Colonic mucosa (tissue), 4 donors: ENCODE results near the gene UCMA. TPM values are rescaled to one million over a fixed set of nuclear protein-coding genes. Genes with fewer than 3 reads are reported as not detected.
"Not testable (repeated sequence)": the region's sequence is repeated elsewhere in the genome, so short reads cannot be mapped to it uniquely, and the experiment has no call there.

ENCODE experiments used
- DNase-seq: peaks from one replicate; pipeline ENCODE4 v3.0.0-alpha.2; 2020
- H3K27ac ChIP-seq: fragments of 200-600 bp; one replicate; pipeline ENCODE4 v1.8.0; 2021
- H3K27me3 ChIP-seq: fragments of 200-600 bp; one replicate; pipeline ENCODE4 v1.8.0; 2021
- H3K36me3 ChIP-seq: fragments of 200-600 bp; one replicate; pipeline ENCODE4 v1.8.0; 2021
- H3K4me1 ChIP-seq: fragments of 200-600 bp; one replicate; pipeline ENCODE4 v1.8.0; 2021; ENCODE audit warnings: mild to moderate bottlenecking
- H3K4me3 ChIP-seq: fragments of 200-600 bp; one replicate; pipeline ENCODE4 v1.8.0; 2021
- H3K9ac ChIP-seq, 2 donors: one replicate each; pipeline ENCODE4 v1.7.0; 2013; ENCODE audit warnings: control low read depth in 2 of 2, low read depth in 2 of 2, low read length in 2 of 2
- H3K9me3 ChIP-seq: fragments of 200-600 bp; one replicate; pipeline ENCODE4 v1.8.0; 2021
- CTCF ChIP-seq: fragments of 200-600 bp; IDR thresholded peaks from one replicate; pipeline ENCODE4 v1.8.0; 2022; ENCODE audit warnings: antibody characterized with exemption, mild to moderate bottlenecking
- intact Hi-C: fragments of 100-400 bp; cut with DNase I; formaldehyde crosslinking; loops from one replicate; pipeline ENCODE4 v1.14.1; 2022
- total RNA-seq, 2 donors: library from RNA; stranded (reverse); fragmentation: NEBNext Ultra II Directional in 1 of 2; extraction: Animal tissue kit (Norgen Biotek cat#: 25700) in 1 of 2; gene quantifications; one replicate each; pipeline ENCODE4 v1.2.1, GENCODE V29; 2021
- donor health status: healthy.
- donor health status: DM: no; HTN: no; CAD: no.
- donor health status: DM: no; HTN: no; CAD: no.

UCMA gene
- total RNA-seq, 2 donors from 2014 or later, result not detected

GRCh38 chr10:13257621-13258140 is 23.5 kb upstream of the UCMA start:
- Histone ChIP-seq H3K4me3 (no peak overlapping the region), H3K4me1 (no peaks in the 10 kb centered on the region)

GRCh38 chr10:13256627-13257026 is 22.5 kb upstream of the UCMA start:
- no peak for TF ChIP-seq CTCF
- intact Hi-C loops, result no loop called here
- DNase-seq, result no peak
- Histone ChIP-seq H3K36me3 (no peaks in the 10 kb centered on the region), H3K27ac (no peak overlapping the region), H3K9me3 (no peaks in the 10 kb centered on the region), H3K4me3 (no peak overlapping the region), H3K9ac (no peak overlapping the region), H3K4me1 (no peaks in the 10 kb centered on the region), H3K27me3 (no peaks in the 10 kb centered on the region)

More at GRCh38 chr10:13257621-13258140, 23.5 kb upstream of the UCMA start:
- no peaks in the 10 kb centered on the region for H3K9me3 ChIP-seq
- no peaks in the 10 kb centered on the region for H3K27me3 ChIP-seq
- H3K9ac ChIP-seq, result no peak overlapping the region
- intact Hi-C loops, result no loop called here
- no peak for TF ChIP-seq CTCF
- no peak for DNase-seq
- H3K27ac ChIP-seq, result no peak overlapping the region
- no peaks in the 10 kb centered on the region for H3K36me3 ChIP-seq

GRCh38 chr10:13253726-13254125 is 19.6 kb upstream of the UCMA start:
- intact Hi-C loops, result no loop called here
- DNase-seq, result no peak
- Histone ChIP-seq H3K36me3 (no peaks in the 10 kb centered on the region), H3K9me3 (no peaks in the 10 kb centered on the region), H3K4me1 (no peaks in the 10 kb centered on the region), H3K4me3 (no peak overlapping the region), H3K9ac (no peak overlapping the region), H3K27me3 (no peaks in the 10 kb centered on the region), H3K27ac (no peak overlapping the region)
- no peak for TF ChIP-seq CTCF

- no peak for DNase-seq
- Histone ChIP-seq H3K4me1 (no peaks in the 10 kb centered on the region), H3K9me3 (no peaks in the 10 kb centered on the region), H3K27me3 (no peaks in the 10 kb centered on the region), H3K9ac (no peak overlapping the region), H3K36me3 (no peaks in the 10 kb centered on the region), H3K4me3 (no peak overlapping the region), H3K27ac (no peak overlapping the region)
- intact Hi-C loops, result no loop called here
- no peak for TF ChIP-seq CTCF
Measured at GRCh38 chr10:13247784-13248183, 13.6 kb upstream of the UCMA start.

GRCh38 chr10:13247246-13247645 is 13.1 kb upstream of the UCMA start:
- no peak overlapping the region for H3K4me3 ChIP-seq
- no peak overlapping the region for H3K9ac ChIP-seq
- H3K27ac ChIP-seq, result no peak overlapping the region
- no peaks in the 10 kb centered on the region for H3K4me1 ChIP-seq
- no peaks in the 10 kb centered on the region for H3K36me3 ChIP-seq
- no peak for DNase-seq
- intact Hi-C loops, result no loop called here
- no peaks in the 10 kb centered on the region for H3K27me3 ChIP-seq
- TF ChIP-seq CTCF, result no peak
- H3K9me3 ChIP-seq, result no peaks in the 10 kb centered on the region

- intact Hi-C loops, H3K4me3 ChIP-seq, H3K27ac ChIP-seq, H3K4me1 ChIP-seq, H3K9ac ChIP-seq, H3K36me3 ChIP-seq, H3K9me3 ChIP-seq, DNase-seq, H3K27me3 ChIP-seq: not testable (repeated sequence)
Measured at GRCh38 chr10:13242260-13242659, 8.1 kb upstream of the UCMA start.
